ENCODE measurements around the gene SPAG7.

SPAG7 gene

GRCh38 chr17:4967539-4968485 is at the start of gene SPAG7:
TSS of gene SPAG7 (minus strand) at chr17:4967817. CDS start at chr17:4967804, 13 bp downstream.
- Histone ChIP-seq H3K4me1 (ENCODE audit: insufficient read depth, low read length) (peaks cover 8% of the 10 kb centered on the region), H3K27me3 (ENCODE audit: insufficient read depth, low read length) (peaks cover 24% of the 10 kb centered on the region; the same call in 1 of the 2 replicates), H3K9me3 (ENCODE audit: insufficient read depth, low read depth, low read length) (no peaks in the 10 kb centered on the region), H3K9ac (ENCODE audit: low read depth, low read length) (peak within 1 kb of the TSS; percentile 96), H3K27ac (ENCODE audit: low read length) (peak within 1 kb of the TSS; percentile 86), H3K4me3 (ENCODE audit: low read length) (peak within 1 kb of the TSS; percentile 91), H3K36me3 (ENCODE audit: insufficient read depth, low read depth, low read length) (peaks cover 21% of the 10 kb centered on the region)

GRCh38 chr17:5014357-5014756 is 46.7 kb upstream of the SPAG7 start:
- H3K9ac ChIP-seq (ENCODE audit: low read depth, low read length): no peak overlapping the region
- no peak overlapping the region for H3K4me3 ChIP-seq (ENCODE audit: low read length)
- H3K27me3 ChIP-seq (ENCODE audit: insufficient read depth, low read length): no peaks in the 10 kb centered on the region
- peaks cover 77% of the 10 kb centered on the region for H3K36me3 ChIP-seq (ENCODE audit: insufficient read depth, low read depth, low read length)
- H3K9me3 ChIP-seq (ENCODE audit: insufficient read depth, low read depth, low read length): no peaks in the 10 kb centered on the region
- no peak overlapping the region for H3K27ac ChIP-seq (ENCODE audit: low read length)
- H3K4me1 ChIP-seq (ENCODE audit: insufficient read depth, low read length): no peaks in the 10 kb centered on the region

- H3K27me3 ChIP-seq (ENCODE audit: insufficient read depth, low read length): no peaks in the 10 kb centered on the region
- H3K36me3 ChIP-seq (ENCODE audit: insufficient read depth, low read depth, low read length): peaks cover 83% of the 10 kb centered on the region
- H3K4me1 ChIP-seq (ENCODE audit: insufficient read depth, low read length): no peaks in the 10 kb centered on the region
- no peak overlapping the region for H3K4me3 ChIP-seq (ENCODE audit: low read length)
- no peak overlapping the region for H3K9ac ChIP-seq (ENCODE audit: low read depth, low read length)
- no peaks in the 10 kb centered on the region for H3K9me3 ChIP-seq (ENCODE audit: insufficient read depth, low read depth, low read length)
- H3K27ac ChIP-seq (ENCODE audit: low read length): no peak overlapping the region
Measured at GRCh38 chr17:5011928-5012327, 44.3 kb upstream of the SPAG7 start.

GRCh38 chr17:5003214-5003867 is 35.7 kb upstream of the SPAG7 start:
- no peaks in the 10 kb centered on the region for H3K9me3 ChIP-seq (ENCODE audit: insufficient read depth, low read depth, low read length)
- H3K9ac ChIP-seq (ENCODE audit: low read depth, low read length): no peak overlapping the region
- no peaks in the 10 kb centered on the region for H3K27me3 ChIP-seq (ENCODE audit: insufficient read depth, low read length)
- H3K36me3 ChIP-seq (ENCODE audit: insufficient read depth, low read depth, low read length): peaks cover 71% of the 10 kb centered on the region
- H3K4me1 ChIP-seq (ENCODE audit: insufficient read depth, low read length): peaks cover 10% of the 10 kb centered on the region; the same call in 1 of the 2 replicates
- H3K4me3 ChIP-seq (ENCODE audit: low read length): no peak overlapping the region
- H3K27ac ChIP-seq (ENCODE audit: low read length): no peak overlapping the region

GRCh38 chr17:5002121-5002788 is 34.6 kb upstream of the SPAG7 start:
- Histone ChIP-seq H3K27me3 (ENCODE audit: insufficient read depth, low read length) (no peaks in the 10 kb centered on the region), H3K4me3 (ENCODE audit: low read length) (no peak overlapping the region), H3K4me1 (ENCODE audit: insufficient read depth, low read length) (peaks cover 10% of the 10 kb centered on the region; the same call in 1 of the 2 replicates), H3K9me3 (ENCODE audit: insufficient read depth, low read depth, low read length) (no peaks in the 10 kb centered on the region), H3K27ac (ENCODE audit: low read length) (no peak overlapping the region), H3K36me3 (ENCODE audit: insufficient read depth, low read depth, low read length) (peaks cover 60% of the 10 kb centered on the region), H3K9ac (ENCODE audit: low read depth, low read length) (no peak overlapping the region)

DNA sequence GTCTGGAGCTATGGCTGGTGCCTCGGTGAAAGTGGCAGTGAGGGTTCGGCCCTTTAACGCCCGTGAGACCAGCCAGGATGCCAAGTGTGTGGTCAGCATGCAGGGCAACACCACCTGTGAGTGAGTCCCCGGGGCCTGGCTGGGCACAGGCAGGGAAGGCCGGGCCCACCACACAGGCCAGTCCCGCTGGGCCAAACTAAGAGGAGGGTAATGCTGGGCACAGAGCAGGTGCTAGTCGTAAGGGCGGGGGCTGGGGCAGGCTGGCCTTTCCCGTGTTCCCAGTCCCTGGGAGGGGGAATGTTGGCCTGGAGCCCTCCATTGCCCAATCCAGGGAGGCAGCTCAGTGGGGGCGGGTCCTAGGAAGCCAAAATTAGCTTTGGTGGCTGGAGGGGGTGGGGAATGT is 32.6 kb upstream of the SPAG7 start:
- no peak overlapping the region for H3K4me3 ChIP-seq (ENCODE audit: low read length)
- H3K27me3 ChIP-seq (ENCODE audit: insufficient read depth, low read length): peaks cover 15% of the 10 kb centered on the region
- no peak overlapping the region for H3K27ac ChIP-seq (ENCODE audit: low read length)
- H3K36me3 ChIP-seq (ENCODE audit: insufficient read depth, low read depth, low read length): peaks cover 47% of the 10 kb centered on the region
- no peaks in the 10 kb centered on the region for H3K9me3 ChIP-seq (ENCODE audit: insufficient read depth, low read depth, low read length)
- H3K4me1 ChIP-seq (ENCODE audit: insufficient read depth, low read length): peaks cover 10% of the 10 kb centered on the region
- H3K9ac ChIP-seq (ENCODE audit: low read depth, low read length): no peak overlapping the region

- peak overlapping the region; percentile 84 for H3K4me3 ChIP-seq (ENCODE audit: low read length)
- peaks cover 10% of the 10 kb centered on the region for H3K4me1 ChIP-seq (ENCODE audit: insufficient read depth, low read length)
- H3K27me3 ChIP-seq (ENCODE audit: insufficient read depth, low read length): peaks cover 17% of the 10 kb centered on the region
- peaks cover 41% of the 10 kb centered on the region for H3K36me3 ChIP-seq (ENCODE audit: insufficient read depth, low read depth, low read length)
- H3K9ac ChIP-seq (ENCODE audit: low read depth, low read length): peak overlapping the region; percentile 78
- H3K9me3 ChIP-seq (ENCODE audit: insufficient read depth, low read depth, low read length): no peaks in the 10 kb centered on the region
- no peak overlapping the region for H3K27ac ChIP-seq (ENCODE audit: low read length)
Measured at GRCh38 chr17:4999430-5000093, 31.9 kb upstream of the SPAG7 start.

GRCh38 chr17:4998732-4999429 is 31.3 kb upstream of the SPAG7 start:
- Histone ChIP-seq H3K9me3 (ENCODE audit: insufficient read depth, low read depth, low read length) (no peaks in the 10 kb centered on the region), H3K4me3 (ENCODE audit: low read length) (peak overlapping the region; percentile 84), H3K4me1 (ENCODE audit: insufficient read depth, low read length) (peaks cover 10% of the 10 kb centered on the region), H3K36me3 (ENCODE audit: insufficient read depth, low read depth, low read length) (peaks cover 34% of the 10 kb centered on the region), H3K27me3 (ENCODE audit: insufficient read depth, low read length) (peaks cover 17% of the 10 kb centered on the region), H3K9ac (ENCODE audit: low read depth, low read length) (peak overlapping the region; percentile 78), H3K27ac (ENCODE audit: low read length) (no peak overlapping the region)

DNA sequence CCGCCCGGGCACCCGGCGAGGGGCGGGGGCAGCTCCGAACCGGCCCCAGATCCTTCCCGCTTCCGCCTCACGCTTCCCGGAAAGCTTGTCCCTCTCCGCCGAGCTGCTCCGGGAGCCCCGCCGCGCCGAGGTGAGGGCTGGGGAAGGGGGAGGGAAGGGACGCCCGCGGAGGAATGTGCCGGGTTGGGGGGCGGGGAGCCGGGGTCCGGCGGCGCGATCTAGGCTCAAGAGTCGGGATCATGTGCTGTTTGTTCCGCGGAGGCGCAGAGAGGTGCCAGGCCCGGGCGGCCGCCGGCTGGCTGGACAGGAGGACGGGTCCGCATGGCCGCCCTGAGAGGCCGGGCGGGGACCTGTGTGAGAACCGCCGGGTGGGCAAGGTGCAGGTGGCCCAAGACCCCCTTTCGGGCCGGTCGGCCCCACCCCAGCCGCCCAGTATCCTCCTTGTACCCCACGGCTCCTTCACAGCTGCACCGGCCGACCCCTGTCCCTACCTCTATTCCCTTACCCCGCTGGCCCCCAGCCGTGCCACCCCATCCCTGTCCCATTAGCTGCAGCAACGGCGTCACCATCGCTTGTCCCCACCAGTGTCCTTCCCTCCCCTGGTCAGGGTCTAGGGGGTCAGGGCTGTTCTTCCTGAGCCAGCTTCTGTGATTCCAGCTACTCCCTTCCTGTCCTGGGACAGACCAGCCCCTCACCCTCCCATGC is 30.6 kb upstream of the SPAG7 start:
- peaks cover 10% of the 10 kb centered on the region for H3K4me1 ChIP-seq (ENCODE audit: insufficient read depth, low read length)
- H3K4me3 ChIP-seq (ENCODE audit: low read length): peak overlapping the region; percentile 84
- peaks cover 17% of the 10 kb centered on the region for H3K27me3 ChIP-seq (ENCODE audit: insufficient read depth, low read length)
- peak overlapping the region; percentile 78; the same call in 1 of the 2 replicates for H3K9ac ChIP-seq (ENCODE audit: low read depth, low read length)
- no peak overlapping the region for H3K27ac ChIP-seq (ENCODE audit: low read length)
- H3K36me3 ChIP-seq (ENCODE audit: insufficient read depth, low read depth, low read length): peaks cover 27% of the 10 kb centered on the region
- no peaks in the 10 kb centered on the region for H3K9me3 ChIP-seq (ENCODE audit: insufficient read depth, low read depth, low read length)

GRCh38 chr17:4997302-4998026 is 29.8 kb upstream of the SPAG7 start, which contains the start of the genes INCA1 and KIF1C:
TSS of gene INCA1 (minus strand) at chr17:4997522. CDS start at chr17:4994437, 3,085 bp downstream.
TSS of gene KIF1C (plus strand) at chr17:4997950. CDS start at chr17:5000247, 2,297 bp downstream.
- Histone ChIP-seq H3K4me3 (ENCODE audit: low read length) (peak within 1 kb of the TSS; percentile 84), H3K9ac (ENCODE audit: low read depth, low read length) (peak within 1 kb of the TSS; percentile 78; the same call in 1 of the 2 replicates), H3K4me1 (ENCODE audit: insufficient read depth, low read length) (peaks cover 10% of the 10 kb centered on the region), H3K36me3 (ENCODE audit: insufficient read depth, low read depth, low read length) (peaks cover 20% of the 10 kb centered on the region), H3K27ac (ENCODE audit: low read length) (no peak within 1 kb of the TSS), H3K9me3 (ENCODE audit: insufficient read depth, low read depth, low read length) (no peaks in the 10 kb centered on the region), H3K27me3 (ENCODE audit: insufficient read depth, low read length) (peaks cover 17% of the 10 kb centered on the region)

All from iPS-20b (cell line).